Stomach (tissue), 4 donors: ENCODE results near the gene PTPRD.

Experiments used
- CTCF ChIP-seq, 7 experiments: fragments of 450-650 bp in 4 of 7; fragments of 200-600 bp in 3 of 7; sonication (generic) in 3 of 7; IDR thresholded peaks; one replicate each; pipeline ENCODE4 v1.5.1; 2016 to 2019; ENCODE audit warnings: antibody characterized with exemption in 7 of 7, control low read depth in 2 of 7, mild to moderate bottlenecking in 1 of 7
- POLR2A ChIP-seq, 4 donors: fragments of 450-650 bp; IDR thresholded peaks; one replicate each; pipeline ENCODE4 v1.6.1; 2016; ENCODE audit warnings: antibody characterized with exemption in 4 of 4, control low read depth in 2 of 4, mild to moderate bottlenecking in 1 of 4, moderate library complexity in 1 of 4

GRCh38 chr9:8382777-8383527, 2229.8 kb downstream of the PTPRD start:
- TF ChIP-seq CTCF (IDR thresholded peaks at IDR 0.05) (no peak), POLR2A (IDR thresholded peaks at IDR 0.05) (no peak)
